Astrocyte (in vitro differentiated cells and primary cell): ENCODE data around the gene APOBEC3C. TPM values are rescaled to one million over a fixed set of nuclear protein-coding genes. Genes with fewer than 3 reads are reported as not detected.
"Not testable (repeated sequence)": the region's sequence is repeated elsewhere in the genome, so short reads cannot be mapped to it uniquely, and the experiment has no call there.

Experiments used
- DNase-seq: peaks from one replicate; pipeline ENCODE4 v3.0.0-alpha.2; 2010; ENCODE audit warnings: low read depth
- FAIRE-seq: peaks from 2 replicates; lab custom pipeline; 2011; peaks lifted over from hg19 to GRCh38; lab: Jason Lieb, UNC
- H2AFZ ChIP-seq: 2 replicates; pipeline ENCODE4 v1.6.0; 2012; ENCODE audit warnings: low read depth, low read length, inconsistent platforms
- H3K27ac ChIP-seq: 2 replicates; pipeline ENCODE4 v1.5.1; 2011; ENCODE audit warnings: low read depth, low read length, inconsistent platforms
- H3K27me3 ChIP-seq: 2 replicates; pipeline ENCODE4 v1.6.0; 2011; ENCODE audit warnings: low read length, inconsistent platforms; ENCODE audit not compliant: insufficient read depth
- H3K36me3 ChIP-seq: 2 replicates; pipeline ENCODE4 v1.5.1; 2011; ENCODE audit warnings: low read length, inconsistent platforms; ENCODE audit not compliant: insufficient read depth
- H3K4me1 ChIP-seq: 2 replicates; pipeline ENCODE4 v1.5.1; 2011; ENCODE audit warnings: low read length, inconsistent platforms; ENCODE audit not compliant: insufficient read depth
- H3K4me2 ChIP-seq: 2 replicates; pipeline ENCODE4 v1.6.0; 2012; ENCODE audit warnings: low read length, inconsistent platforms
- H3K4me3 ChIP-seq: 2 replicates; pipeline ENCODE4 v1.5.1; 2011; ENCODE audit warnings: low read depth, mild to moderate bottlenecking, low read length, inconsistent platforms; ENCODE audit not compliant: insufficient read depth
- H3K79me2 ChIP-seq: 2 replicates; pipeline ENCODE4 v1.6.0; 2012; ENCODE audit warnings: mild to moderate bottlenecking, low read length, inconsistent platforms; ENCODE audit not compliant: insufficient read depth
- H3K9ac ChIP-seq: 2 replicates; pipeline ENCODE4 v1.6.0; 2012; ENCODE audit warnings: mild to moderate bottlenecking, low read length, inconsistent platforms
- H3K9me3 ChIP-seq: 2 replicates; pipeline ENCODE4 v1.5.1; 2012; ENCODE audit warnings: low read depth, mild to moderate bottlenecking, low read length, inconsistent platforms; ENCODE audit not compliant: insufficient read depth
- H4K20me1 ChIP-seq: 2 replicates; pipeline ENCODE4 v1.6.0; 2012; ENCODE audit warnings: low read length, inconsistent platforms; ENCODE audit not compliant: insufficient read depth
- H3K27ac Mint-ChIP-seq: one replicate; pipeline ENCODE4 v1.8.0; 2021; ENCODE audit warnings: mild to moderate bottlenecking, mixed read lengths; ENCODE audit not compliant: unreplicated experiment
- H3K27me3 Mint-ChIP-seq: one replicate; pipeline ENCODE4 v1.8.0; 2021; ENCODE audit warnings: low read depth, mixed read lengths; ENCODE audit not compliant: unreplicated experiment
- H3K36me3 Mint-ChIP-seq: one replicate; pipeline ENCODE4 v1.8.0; 2021; ENCODE audit warnings: low read depth, mixed read lengths; ENCODE audit not compliant: unreplicated experiment
- H3K4me1 Mint-ChIP-seq: one replicate; pipeline ENCODE4 v1.8.0; 2021; ENCODE audit warnings: low read depth, mixed read lengths; ENCODE audit not compliant: unreplicated experiment
- H3K4me3 Mint-ChIP-seq: one replicate; pipeline ENCODE4 v1.8.0; 2021; ENCODE audit warnings: mild to moderate bottlenecking, moderate library complexity, mixed read lengths; ENCODE audit not compliant: unreplicated experiment
- H3K9me3 Mint-ChIP-seq: one replicate; pipeline ENCODE4 v1.8.0; 2021; ENCODE audit warnings: mild to moderate bottlenecking, mixed read lengths; ENCODE audit not compliant: unreplicated experiment
- CTCF ChIP-seq: IDR thresholded peaks from 2 replicates; pipeline ENCODE4 v1.5.1; 2011; ENCODE audit warnings: low read depth, mild to moderate bottlenecking, inconsistent platforms, low read length, moderate library complexity; ENCODE audit not compliant: insufficient read depth
- EZH2 ChIP-seq: IDR thresholded peaks from 2 replicates; pipeline ENCODE4 v1.6.1; 2012; ENCODE audit warnings: mild to moderate bottlenecking, low read length, inconsistent platforms; ENCODE audit not compliant: insufficient read depth
- total RNA-seq: library from RNA; stranded (reverse); gene quantifications from 2 replicates; pipeline ENCODE4 v1.2.1, GENCODE V29; 2021

APOBEC3C gene
- total RNA-seq, 1 donor from 2014 or later, result 32.5 TPM

GRCh38 chr22:39016592-39016991 lies 2.5 kb downstream of the APOBEC3C start:
- Histone ChIP-seq H3K4me2 (no peak overlapping the region), H3K36me3 (no peaks in the 10 kb centered on the region), H3K27me3 (no peaks in the 10 kb centered on the region), H3K9me3 (no peaks in the 10 kb centered on the region), H3K4me3 (no peak overlapping the region), H3K4me1 (peaks cover 13% of the 10 kb centered on the region), H2AFZ (no peak overlapping the region), H4K20me1 (peaks cover 3% of the 10 kb centered on the region), H3K9ac (no peak overlapping the region), H3K79me2 (peaks cover 15% of the 10 kb centered on the region), H3K27ac (no peak overlapping the region)
- Mint-ChIP-seq H3K9me3 (no peaks in the 10 kb centered on the region), H3K27me3 (no peaks in the 10 kb centered on the region), H3K4me1 (peaks cover 10% of the 10 kb centered on the region), H3K4me3 (no peak overlapping the region), H3K36me3 (peaks cover 3% of the 10 kb centered on the region), H3K27ac (no peak overlapping the region)
- DNase-seq (no peak), FAIRE-seq (no peak)
- TF ChIP-seq CTCF (no peak), EZH2 (no peak)

GRCh38 chr22:39017596-39018365 lies 3.7 kb downstream of the APOBEC3C start:
- Mint-ChIP-seq H3K9me3 (no peaks in the 10 kb centered on the region), H3K4me1 (peaks cover 16% of the 10 kb centered on the region), H3K4me3 (no peak overlapping the region), H3K36me3 (peaks cover 3% of the 10 kb centered on the region), H3K27ac (no peak overlapping the region), H3K27me3 (no peaks in the 10 kb centered on the region)
- H3K27me3 ChIP-seq, result no peaks in the 10 kb centered on the region
- peaks cover 3% of the 10 kb centered on the region for H4K20me1 ChIP-seq
- DNase-seq, result no peak
- H3K9ac ChIP-seq, result no peak overlapping the region
- TF ChIP-seq EZH2 (no peak), CTCF (no peak)
- H3K4me3 ChIP-seq, result no peak overlapping the region
- H3K9me3 ChIP-seq, result no peaks in the 10 kb centered on the region
- no peak for FAIRE-seq
- no peaks in the 10 kb centered on the region for H3K36me3 ChIP-seq
- H3K27ac ChIP-seq, result no peak overlapping the region
- peaks cover 15% of the 10 kb centered on the region for H3K79me2 ChIP-seq
- no peak overlapping the region for H2AFZ ChIP-seq
- peaks cover 13% of the 10 kb centered on the region for H3K4me1 ChIP-seq
- H3K4me2 ChIP-seq, result no peak overlapping the region

GRCh38 chr22:39020021-39020651 lies 6.1 kb downstream of the APOBEC3C start:
- not testable (repeated sequence) for H3K36me3 ChIP-seq, H3K9ac ChIP-seq, H3K9me3 Mint-ChIP-seq, H2AFZ ChIP-seq, H3K79me2 ChIP-seq, H3K9me3 ChIP-seq, H3K4me1 Mint-ChIP-seq, H4K20me1 ChIP-seq, FAIRE-seq, DNase-seq, H3K27me3 ChIP-seq, H3K27me3 Mint-ChIP-seq, H3K27ac ChIP-seq, H3K4me3 ChIP-seq
- Mint-ChIP-seq H3K27ac (peak overlapping the region; percentile 76), H3K36me3 (peaks cover 10% of the 10 kb centered on the region), H3K4me3 (peak overlapping the region; percentile 64)
- peaks cover 10% of the 10 kb centered on the region for H3K4me1 ChIP-seq
- H3K4me2 ChIP-seq, result peak overlapping the region; percentile 68
